ENCODE data around the gene CTNNBIP1.
"Not testable (repeated sequence)": the region's sequence is repeated elsewhere in the genome, so short reads cannot be mapped to it uniquely, and the experiment has no call there.

Gene CTNNBIP1

DNA sequence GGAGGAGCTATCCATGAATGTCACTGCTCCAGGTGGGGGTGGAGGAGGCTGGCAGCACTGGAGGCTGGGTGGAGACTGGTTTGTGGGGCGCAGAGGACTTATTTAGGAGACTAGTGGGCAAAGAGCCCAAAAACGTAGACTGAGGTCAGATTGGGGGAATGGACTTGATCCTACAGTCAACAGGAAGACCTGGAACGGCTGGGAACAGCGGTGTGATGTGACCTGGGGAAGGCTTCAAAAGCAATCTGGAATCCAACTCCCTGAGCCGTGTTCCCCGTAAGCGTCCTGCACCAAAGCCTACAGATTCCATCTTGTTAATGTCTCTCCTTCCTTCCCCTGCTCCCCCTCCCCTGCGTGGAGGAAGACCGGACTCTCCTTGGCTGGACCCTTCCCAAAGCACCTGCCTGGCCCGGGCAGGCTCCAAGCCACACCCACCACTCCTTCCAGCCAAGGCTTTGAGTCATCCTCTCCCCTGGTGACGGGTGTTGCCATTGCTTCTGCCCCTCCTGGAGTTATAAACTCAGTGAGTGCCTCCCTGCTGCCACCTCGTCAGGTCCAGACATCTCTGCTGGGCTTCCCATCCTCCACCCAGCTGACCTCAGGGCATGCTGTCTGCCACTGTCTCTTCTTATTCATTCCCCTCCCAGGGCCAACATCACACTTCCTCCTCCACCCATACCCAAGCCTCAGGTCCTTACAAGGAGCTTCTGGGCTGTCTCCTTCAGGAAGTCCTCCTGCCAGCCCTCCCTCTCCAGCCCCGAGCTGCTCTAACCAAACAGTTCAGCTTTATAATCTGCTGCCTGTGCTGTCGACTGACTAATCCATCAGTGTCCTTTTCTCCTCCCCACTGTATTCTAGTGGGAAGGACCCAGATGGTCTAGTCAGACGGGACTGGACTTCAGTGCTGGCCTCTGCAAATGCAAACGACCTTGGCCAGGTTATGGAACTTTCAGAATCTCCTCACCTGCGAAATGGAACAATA lies 84.7 kb downstream of the CTNNBIP1 start:
- peak; percentile 52 for DNase-seq

DNA sequence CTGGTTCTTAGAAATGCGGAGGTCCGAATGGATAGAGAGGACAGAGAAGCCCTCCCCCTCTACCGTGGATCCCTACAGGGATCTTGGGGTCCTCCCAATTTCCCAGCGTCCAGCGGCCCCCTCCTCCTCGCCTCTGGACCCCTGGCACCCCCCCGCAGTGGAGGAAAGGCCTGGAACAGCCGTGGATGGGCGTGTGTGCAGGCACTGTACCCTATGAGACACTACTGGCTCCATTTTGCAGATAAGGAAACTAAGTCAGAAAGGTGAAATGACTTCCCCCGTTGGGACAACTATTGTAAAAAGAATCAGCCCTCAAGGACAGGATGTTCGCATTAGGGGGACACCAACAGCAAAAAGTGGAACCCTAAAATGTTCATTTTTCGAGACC lies 85.4 kb downstream of the CTNNBIP1 start:
- no peak for DNase-seq

DNA sequence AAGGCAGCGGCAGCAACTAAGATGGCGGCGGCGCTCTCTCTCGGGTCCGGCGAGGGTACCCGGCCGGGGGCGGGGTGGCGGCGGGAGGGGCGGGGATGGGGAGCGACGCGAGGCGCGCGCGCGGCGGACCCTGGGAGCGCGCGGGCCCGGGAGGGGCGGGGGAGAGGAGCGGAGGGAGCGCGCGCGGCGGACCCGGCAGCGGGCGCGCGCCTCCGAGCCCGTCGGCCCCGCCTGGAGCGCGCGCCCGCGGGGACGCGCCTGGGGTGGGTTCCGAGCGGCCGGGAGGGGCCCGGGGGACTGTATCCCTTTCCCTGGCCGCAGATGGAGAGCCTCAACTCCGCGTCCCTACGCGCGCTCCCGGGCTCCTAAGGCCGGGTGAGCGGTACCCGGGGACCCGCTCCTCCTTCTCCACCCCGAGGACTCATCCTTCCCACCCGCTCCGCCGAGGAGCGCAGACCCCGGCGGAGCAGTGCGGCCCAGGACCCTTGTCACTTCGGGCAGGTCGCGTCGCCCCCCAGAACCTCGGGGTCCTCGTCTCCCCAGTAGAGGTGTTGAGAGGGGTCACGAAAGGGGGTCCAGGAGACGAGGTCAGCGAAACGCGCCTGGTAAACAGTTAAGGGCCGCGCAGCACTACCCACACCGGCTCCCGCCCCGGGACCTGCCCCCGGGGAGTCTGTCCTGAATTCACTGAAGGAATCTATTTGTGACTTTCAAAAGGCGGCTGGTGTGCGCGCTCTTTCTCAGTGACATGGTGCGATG lies 85.9 kb downstream of the CTNNBIP1 start, which contains the start of gene CLSTN1:
CLSTN1 (minus strand) TSS at position 23 of the 759 bp plus-strand sequence. CDS start 232 bp downstream, outside the sequence.
- peak; percentile 83 for DNase-seq

GRCh38 chr1:9823693-9823942 lies 86.5 kb downstream of the CTNNBIP1 start:
- no peak for DNase-seq

- DNase-seq, result no peak
Measured at GRCh38 chr1:9822897-9823692, 87.0 kb downstream of the CTNNBIP1 start.

GRCh38 chr1:9822490-9822889 lies 87.6 kb downstream of the CTNNBIP1 start:
- no peak for DNase-seq

GRCh38 chr1:9821710-9822109 lies 88.4 kb downstream of the CTNNBIP1 start:
- DNase-seq, result no peak

DNA sequence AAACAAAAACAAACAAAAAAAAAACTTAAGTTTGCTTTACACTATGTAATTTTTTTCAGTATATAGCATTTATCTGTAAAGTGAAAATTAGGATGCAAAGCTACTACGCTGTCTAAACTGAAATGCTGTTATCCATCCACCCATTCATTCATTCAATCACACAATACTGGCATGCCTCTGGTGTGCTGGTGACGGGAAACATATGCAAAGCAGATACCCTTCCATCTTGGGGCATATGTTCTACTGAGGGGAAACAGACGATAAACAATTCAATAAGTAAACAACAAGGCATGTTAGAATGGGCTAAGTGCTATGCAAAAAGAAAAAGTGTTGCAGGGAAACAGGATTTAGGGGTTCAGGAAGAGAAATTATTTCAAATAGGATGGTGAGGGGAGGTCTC lies 89.5 kb downstream of the CTNNBIP1 start:
- no peak for DNase-seq

GRCh38 chr1:9817734-9818133 lies 92.3 kb downstream of the CTNNBIP1 start:
- DNase-seq, result no peak

- DNase-seq, result peak; percentile 55
Measured at GRCh38 chr1:9816199-9816598, 93.9 kb downstream of the CTNNBIP1 start.

- no peak for DNase-seq
Measured at GRCh38 chr1:9815150-9815549, 94.9 kb downstream of the CTNNBIP1 start.

GRCh38 chr1:9814619-9815018 lies 95.5 kb downstream of the CTNNBIP1 start:
- no peak for DNase-seq

GRCh38 chr1:9811239-9811966 lies 98.7 kb downstream of the CTNNBIP1 start:
- no peak for DNase-seq

- DNase-seq, result no peak
Measured at GRCh38 chr1:9809100-9809510, 101.0 kb downstream of the CTNNBIP1 start.

GRCh38 chr1:9808459-9808858 lies 101.6 kb downstream of the CTNNBIP1 start:
- no peak for DNase-seq

DNA sequence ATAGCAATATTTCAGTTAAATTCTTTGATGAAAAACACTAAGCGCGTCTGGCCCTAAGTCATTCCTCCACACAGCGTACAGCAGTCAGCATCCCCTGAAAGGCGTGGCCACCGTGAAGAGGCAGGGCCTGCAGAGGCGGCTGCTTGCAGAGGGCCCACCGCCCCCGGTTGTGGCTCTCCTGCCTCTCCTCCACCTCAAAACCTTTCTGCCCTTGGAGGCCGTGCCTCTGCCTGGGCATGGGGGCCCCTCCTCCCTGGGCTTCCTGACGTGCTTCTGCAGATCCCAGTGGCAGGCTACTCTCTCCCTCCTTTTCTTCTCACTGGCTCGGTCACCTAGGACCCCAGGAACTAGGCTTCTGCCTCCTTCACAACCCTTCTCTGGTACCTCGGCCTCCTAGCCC lies 102.5 kb downstream of the CTNNBIP1 start:
- DNase-seq, result no peak

GRCh38 chr1:9805972-9806371 lies 104.1 kb downstream of the CTNNBIP1 start:
- DNase-seq, result not testable (repeated sequence)

DNA sequence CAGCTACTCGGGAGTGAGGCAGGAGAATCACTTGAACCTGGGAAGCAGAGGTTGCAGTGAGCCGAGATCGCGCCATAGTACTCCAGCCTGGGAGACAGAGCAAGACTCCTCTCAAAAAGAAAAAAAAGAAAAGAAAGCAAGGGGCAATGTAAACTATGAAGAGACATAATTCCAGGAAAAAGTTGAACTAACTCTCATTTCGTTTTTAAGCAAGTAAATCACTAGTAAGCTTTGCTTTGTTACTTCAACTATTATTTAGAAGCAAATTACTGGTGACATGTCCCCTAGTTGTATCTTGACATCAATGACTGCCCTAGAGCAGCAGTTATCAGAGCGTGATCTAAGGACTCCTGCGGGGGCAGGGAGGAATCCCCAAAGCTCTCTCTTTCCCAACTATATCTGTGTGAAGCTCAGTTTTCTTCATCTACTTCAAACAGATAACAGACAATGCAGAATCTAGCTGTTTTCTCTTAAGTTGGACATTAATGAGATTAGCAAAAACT lies 105.0 kb downstream of the CTNNBIP1 start:
- no peak for DNase-seq

- DNase-seq, result not testable (repeated sequence)
Measured at GRCh38 chr1:9803003-9803918, 106.8 kb downstream of the CTNNBIP1 start.

GRCh38 chr1:9801909-9802308 lies 108.2 kb downstream of the CTNNBIP1 start:
- DNase-seq, result no peak

Measured in fibroblast of upper back skin (primary cell).